Activated CD4-positive, alpha-beta T cell treated with anti-CD3 and anti-CD28 coated beads, Interleukin-2, amount 50 U/mL, for 4 hours (primary cell): ENCODE results near the gene ITPK1.

ENCODE experiments used
- DNase-seq, 2 experiments: peaks; one replicate each; pipeline ENCODE4 v3.0.0-alpha.2; 2020

ITPK1 gene

DNA sequence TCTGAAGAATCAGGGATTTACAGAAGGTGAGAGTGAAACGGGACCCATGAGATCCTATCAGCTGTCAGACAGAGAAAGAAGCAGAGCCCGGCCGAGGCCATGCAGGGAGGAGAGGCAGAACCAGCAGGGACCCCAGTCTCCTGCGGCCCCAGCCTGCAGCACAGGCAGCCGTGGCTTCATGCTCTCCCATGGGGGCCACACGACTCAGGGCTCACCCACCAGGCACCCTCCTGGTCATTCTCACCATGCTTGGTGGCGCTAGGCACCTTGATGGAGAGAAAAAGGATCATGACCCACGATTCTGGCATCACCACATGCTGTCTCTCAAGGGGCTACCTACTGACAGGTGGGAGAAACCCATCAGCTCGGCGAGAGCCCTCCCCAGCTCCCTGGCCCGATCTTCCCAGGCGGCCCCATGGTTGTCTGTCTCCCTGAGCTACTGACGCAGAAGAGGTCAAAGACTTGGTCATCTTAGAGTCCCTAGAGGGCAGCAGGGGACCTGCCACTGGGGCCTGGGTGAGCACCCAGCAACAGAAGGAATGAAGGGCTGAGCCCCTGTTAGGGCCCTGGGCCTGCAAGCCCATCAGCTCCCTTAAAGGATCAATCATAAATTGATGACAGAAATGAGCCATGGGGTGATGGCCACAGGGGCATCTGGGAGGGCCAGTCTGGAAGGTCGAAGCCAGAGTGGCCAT, 58.0 kb downstream of the ITPK1 start:
- no peak for DNase-seq

DNA sequence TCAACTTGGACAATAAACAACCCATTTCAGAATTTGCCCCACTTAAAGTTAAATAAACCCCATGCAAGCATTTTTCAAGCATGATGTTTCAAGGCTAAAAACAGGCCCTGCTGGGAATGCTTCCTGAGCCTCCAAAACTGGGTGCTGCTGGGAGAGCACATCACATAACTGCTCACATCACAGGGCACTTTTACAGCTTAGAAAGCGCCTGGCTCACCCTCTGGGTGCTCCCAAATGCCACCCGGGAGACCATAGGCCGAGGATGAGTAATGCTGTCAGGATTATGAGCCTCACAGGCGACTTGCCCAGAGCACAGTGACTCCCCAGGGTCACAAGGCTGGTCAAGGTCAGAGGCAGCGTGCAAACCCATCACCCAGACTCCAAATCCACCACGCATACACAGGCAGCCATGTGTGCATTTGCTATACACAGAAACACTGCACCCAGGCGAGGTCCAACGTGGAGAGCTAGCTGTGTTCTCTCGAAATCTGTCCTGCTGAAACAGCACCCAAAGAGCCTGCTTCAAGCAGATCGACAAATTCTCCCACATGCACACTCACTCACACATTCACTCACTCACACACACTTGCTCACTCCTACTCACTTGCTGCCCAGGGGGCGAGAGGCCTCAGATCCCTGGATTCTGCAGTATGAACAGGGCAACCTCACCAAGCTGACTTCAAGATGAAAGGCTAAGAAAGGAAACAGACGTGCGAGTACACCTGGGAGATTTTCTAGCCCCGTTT, 58.7 kb downstream of the ITPK1 start:
- DNase-seq = no peak

GRCh38 chr14:93056166-93056839, 59.4 kb downstream of the ITPK1 start:
- DNase-seq = no peak

- DNase-seq = no peak
Observed at GRCh38 chr14:93055651-93056115, 60.0 kb downstream of the ITPK1 start.

DNA sequence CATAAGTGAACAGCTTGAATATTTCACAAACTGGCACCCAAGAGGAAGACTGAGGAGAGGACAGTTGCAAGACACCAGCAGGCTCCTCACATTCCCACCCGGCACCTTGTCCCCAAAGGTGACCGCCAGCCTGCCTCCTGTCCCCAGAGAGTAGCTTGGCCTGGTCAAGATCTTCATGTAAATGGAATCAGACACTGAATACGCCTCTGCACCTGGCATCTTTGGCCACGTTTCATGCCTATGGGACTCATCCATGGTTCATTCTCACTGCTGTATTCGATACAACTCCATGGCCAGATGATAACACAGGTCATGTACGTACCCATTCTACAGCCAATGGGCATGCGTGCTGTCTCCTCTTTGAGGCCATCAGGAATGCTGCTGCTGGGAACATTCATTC, 60.8 kb downstream of the ITPK1 start:
- DNase-seq = no peak

DNA sequence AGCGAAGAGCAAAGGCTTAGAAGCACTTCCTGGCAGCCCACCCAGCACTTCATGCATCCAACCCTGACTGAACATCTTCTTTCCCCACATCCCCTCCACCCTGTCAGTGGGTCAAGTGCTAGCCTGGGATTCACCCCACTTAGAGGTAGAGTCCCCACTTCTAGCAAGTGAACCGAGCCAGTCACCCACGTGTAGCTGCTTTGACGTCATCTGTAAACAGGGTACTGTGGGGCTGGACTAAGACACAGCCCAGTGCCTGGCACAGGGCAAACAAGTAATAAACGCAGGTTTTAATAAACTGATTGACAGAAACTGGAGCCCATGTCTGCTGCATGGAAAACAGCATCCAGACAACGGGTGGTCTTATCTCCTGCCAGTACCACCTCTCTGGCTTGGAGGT, 61.7 kb downstream of the ITPK1 start:
- no peak for DNase-seq

DNA sequence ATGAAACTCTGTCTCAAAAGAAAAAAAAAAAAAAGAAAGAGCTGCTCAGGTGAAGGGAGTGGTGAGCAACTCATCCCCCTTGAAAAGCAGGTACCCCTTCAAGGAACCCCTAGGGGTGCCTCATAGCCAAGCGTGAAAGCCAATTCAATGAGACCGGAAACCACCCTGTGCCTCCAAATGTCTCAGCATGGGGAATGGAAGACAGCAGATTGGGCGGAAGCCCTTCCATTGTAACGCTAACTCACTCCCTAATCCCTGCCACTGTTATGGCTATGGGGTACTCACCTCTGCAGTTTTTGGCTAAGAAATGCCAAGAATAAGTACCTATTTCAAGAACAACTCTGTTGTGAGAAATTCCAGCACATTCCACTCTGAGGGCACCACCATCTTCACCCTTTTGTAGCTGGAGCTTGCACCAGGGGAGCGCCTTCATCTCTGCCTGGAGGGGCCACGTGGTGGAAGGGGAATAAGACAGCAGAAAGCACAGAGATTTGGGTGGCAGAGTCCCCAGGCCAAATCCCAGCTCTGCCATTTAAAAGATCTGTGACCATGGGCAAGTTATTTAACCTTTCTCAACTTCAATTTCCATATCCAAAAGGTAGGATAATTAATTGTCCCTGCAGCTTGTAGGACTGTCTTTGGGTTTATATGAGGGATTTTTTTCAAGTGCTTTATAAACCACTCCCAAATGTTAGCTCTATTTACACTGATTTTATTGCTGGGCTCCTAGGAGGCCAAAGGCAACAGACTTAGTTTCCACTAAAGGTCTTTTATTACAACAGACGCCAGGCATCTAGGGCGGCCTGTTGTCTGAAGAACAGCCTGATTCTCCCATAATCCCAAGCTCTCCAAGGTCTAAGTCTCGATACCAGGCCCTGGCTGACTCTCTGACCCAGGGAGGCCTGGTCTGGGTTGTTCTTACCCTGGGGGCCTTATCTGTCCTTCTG, 63.9 kb downstream of the ITPK1 start:
- DNase-seq = no peak

DNA sequence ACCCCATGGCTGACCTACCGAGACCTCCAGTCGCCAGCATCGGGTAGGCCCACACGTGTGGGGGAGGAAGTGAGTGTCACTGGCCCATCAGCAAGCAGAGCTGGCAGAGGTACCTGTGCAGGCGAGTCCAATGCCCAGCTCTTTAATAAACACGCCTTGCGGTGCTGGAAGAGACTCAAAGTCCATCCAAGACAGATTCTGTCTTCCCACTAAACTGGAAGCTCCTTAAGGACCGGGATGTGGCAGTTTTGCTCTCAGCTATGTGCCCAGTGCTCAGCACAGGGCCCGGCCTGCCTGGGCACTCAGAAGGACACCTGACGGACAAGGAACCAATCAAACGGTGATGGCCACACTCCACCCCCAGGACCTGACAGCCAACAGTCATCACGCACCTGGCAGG, 65.0 kb downstream of the ITPK1 start:
- no peak for DNase-seq

GRCh38 chr14:93049867-93050331, 65.8 kb downstream of the ITPK1 start:
- no peak for DNase-seq

DNA sequence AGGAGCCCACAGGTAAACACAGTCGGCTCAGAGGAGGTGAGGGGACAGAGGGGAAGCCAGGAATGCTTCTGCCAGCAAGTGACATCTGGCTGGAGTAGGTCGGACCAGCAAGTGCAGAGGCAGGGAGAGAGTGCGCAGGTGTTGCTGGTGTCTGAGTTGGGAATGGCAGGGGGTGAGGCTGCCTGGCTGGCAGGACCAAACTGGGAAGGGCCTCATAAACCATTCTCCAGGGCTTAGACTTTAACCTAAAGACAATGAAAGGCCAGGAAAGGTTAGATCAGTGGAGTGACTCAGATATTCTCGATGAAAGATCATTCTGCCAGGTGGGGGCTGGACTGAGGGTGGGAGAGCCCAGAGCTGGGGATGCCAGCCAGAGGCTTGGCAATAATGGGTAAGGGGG, 66.4 kb downstream of the ITPK1 start:
- DNase-seq = no peak

DNA sequence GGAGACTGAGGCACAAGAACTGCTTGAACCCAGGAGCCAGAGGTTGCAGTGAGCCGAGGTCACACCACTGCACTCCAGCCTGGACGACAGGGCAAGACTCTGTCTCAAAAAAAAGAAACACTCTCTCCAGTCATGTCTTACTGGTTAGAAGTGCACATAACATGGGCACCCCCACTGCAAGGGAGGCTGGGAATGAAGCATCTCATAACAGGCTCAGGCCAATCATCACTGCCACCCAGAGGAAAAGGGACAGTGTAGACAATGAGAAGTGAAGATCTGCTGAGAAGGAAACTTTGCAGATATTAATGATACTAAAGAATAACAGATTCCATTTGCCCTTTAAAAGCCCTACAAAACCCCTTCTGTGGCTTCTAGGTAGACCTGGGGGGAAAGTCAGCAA, 66.9 kb downstream of the ITPK1 start:
- no peak for DNase-seq

DNA sequence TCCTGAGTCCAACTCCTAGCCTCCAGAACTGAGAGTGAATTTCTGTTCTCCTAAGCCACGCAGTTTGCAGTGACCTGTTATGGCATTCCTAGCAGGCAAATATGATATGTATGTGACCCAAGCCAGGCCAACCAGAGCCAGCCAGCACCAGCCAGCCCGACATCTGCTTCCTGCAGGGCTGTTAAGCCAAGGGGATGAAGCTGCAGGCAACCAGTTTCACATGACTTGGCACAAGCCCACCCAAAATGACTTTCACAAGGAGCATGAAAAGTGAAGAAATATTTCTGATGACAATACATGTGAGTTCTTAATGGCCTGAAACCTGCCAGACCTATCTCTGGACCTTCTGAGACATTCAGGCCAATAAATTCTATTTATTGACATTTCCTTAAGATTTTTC, 68.1 kb downstream of the ITPK1 start:
- DNase-seq = no peak

DNA sequence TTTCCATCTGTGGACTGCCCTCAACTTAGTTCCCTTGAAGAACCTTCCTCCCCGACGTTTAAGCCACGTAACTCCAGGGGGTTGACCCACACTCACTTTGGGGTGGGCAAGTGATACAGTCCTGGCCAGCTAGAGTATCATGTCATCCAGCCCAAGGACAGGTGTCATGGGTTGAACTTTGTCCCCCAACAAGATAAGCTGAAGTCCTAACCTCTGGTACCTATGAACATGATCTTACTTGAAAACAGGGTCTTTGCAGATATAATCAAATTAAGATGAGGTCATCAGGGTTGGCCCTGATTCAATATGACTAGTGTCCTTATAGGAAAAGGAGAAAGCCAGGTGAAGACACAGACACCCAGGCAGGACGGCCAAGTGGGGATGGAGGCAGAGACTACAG, 68.6 kb downstream of the ITPK1 start:
- no peak for DNase-seq

GRCh38 chr14:93046705-93047050, 69.0 kb downstream of the ITPK1 start:
- DNase-seq = no peak

- no peak for DNase-seq
Observed at GRCh38 chr14:93045965-93046704, 69.6 kb downstream of the ITPK1 start.

- no peak for DNase-seq
Observed at GRCh38 chr14:93045211-93045674, 70.5 kb downstream of the ITPK1 start.

DNA sequence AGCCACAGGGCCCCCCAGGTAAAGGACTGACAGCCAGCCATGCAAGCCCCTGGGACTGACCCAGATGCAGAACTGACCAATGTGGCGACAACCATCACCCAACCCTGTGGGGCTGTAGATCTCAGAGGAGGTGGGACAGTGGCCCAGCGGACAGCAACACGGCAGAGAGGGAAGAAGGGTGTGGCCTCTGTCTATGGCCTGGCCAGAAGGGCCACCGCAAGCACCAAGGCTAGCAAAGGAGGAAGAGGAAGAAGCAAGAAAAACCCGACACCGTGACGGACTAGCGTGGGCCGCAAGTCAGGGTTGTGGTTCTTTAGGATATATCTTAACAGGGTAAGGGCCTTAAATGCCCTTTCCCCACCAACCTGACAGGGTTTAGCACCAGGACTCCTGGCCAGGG, 71.2 kb downstream of the ITPK1 start:
- no peak for DNase-seq

DNA sequence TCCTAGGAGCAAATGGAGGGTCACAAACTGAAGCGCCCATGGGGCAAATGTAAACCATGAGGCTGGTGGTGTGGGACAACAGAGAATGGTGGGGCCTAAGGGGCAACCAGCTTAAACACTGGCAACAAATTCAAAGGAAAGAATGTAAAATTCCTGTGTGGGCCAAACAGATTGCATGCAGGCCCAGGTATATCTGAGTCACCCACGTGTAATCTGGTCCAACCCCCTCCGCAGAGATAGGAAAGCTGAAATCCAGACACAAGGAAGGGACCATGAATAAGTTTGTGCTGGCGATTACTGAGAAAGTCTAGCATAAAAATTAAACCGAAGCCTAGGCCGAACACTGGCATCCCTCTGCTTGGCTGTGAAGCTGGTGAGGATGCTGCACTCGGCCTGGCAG, 71.6 kb downstream of the ITPK1 start:
- DNase-seq = no peak

GRCh38 chr14:93042968-93043940, 72.5 kb downstream of the ITPK1 start:
- no peak for DNase-seq

DNA sequence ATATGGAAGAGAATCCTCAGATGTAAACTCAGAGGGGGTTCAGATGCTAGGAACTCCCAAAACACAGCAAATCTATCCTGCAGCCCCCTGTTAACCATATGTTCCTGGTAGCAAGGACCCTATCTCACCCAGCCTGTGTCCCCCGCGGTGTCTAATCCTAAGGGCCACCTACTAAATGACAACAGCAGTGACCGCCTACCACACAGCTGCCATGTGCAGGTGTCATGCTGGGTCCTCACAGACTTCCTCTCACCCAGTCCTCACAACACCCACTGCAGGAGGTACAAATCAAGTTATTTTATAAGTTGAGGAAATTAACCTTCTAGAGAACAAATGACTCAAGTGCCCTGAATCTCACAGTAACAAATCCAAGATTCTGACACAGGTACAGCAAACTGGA, 73.9 kb downstream of the ITPK1 start:
- no peak for DNase-seq

GRCh38 chr14:93040982-93041381, 74.7 kb downstream of the ITPK1 start:
- DNase-seq = no peak
